ENCODE measurements around the gene SNX30. TPM values are rescaled to one million over a fixed set of nuclear protein-coding genes. Genes with fewer than 3 reads are reported as not detected.

Gene SNX30
- total and polyA plus RNA-seq, 2 donors (not counting 1 experiment from before 2014, with no cell fraction given), result 3.8 to 20.6 TPM

DNA sequence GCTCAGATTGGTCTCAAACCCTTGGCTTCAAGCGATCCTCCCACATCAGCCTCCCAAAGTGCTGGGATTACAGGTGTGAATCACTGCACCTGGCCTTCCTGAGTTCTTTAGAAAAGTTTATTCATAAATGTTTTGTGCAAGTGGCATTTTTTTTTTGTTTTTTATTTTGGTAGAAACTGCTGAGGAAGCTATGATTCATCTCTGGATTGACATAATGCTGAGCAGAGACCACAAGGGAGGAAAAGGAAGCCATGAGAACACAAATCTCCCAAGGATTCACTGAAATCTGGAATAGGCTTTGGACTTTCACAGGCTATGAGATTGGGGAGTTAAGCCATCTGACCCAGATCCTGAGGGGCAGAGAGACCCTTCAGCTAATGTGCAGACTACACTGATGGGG, 143.5 kb downstream of the SNX30 start:
- intact Hi-C loops (cut with micrococcal nuclease), result no loop called here
- no CpG with 5 or more reads among the region's 1 CpG for WGBS (ENCODE audit: insufficient coverage)

DNA sequence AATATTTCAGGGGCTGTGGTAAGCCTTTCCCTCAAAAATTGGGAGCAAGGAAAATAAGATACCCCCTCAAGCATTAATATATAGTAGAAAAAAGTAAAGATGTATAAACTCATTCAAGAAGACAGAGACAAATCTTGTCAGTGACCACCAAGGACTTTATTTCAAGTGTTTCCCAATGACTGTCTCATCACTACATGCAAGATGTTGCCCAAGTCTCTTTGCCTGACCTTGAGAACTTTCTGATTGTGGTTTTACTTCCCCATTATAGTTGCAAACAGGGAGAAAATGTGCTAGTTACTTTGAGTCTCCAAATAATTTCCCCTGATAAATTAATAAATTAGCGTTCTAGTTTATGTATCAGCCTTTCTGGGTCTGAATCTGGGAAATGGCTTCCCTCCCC, 144.1 kb downstream of the SNX30 start:
- H3K4me3 Mint-ChIP-seq, result no peak overlapping the region
- no peaks in the 10 kb centered on the region for H4K20me1 ChIP-seq (ENCODE audit: control insufficient read depth, insufficient read depth, low read length, poor library complexity, severe bottlenecking)
- peaks cover 33% of the 10 kb centered on the region for H3K27me3 Mint-ChIP-seq
- CTCF ChIA-PET, result interaction anchor here (3.1 kb wide), 1 partner anchor 9 kb away, joined by 18 read pairs; no protein-coding TSS in a partner anchor
- ATAC-seq (ENCODE audit: low read depth) (no peak), DNase-seq (no peak)
- peaks cover 0 to 2% (median 0%) of the 10 kb centered on the region in 3 donors for H3K9me3 ChIP-seq (ENCODE audit: control extremely low read depth in 1 of 3, control insufficient read depth in 2 of 3, insufficient read depth in 1 of 3, low read length in 2 of 3)
- H3K4me1 Mint-ChIP-seq, result peaks cover 30% of the 10 kb centered on the region
- peaks cover 25 to 31% of the 10 kb centered on the region in 2 donors for H3K4me1 ChIP-seq (ENCODE audit: control insufficient read depth in 2 of 2, insufficient read depth in 2 of 2, low read length in 2 of 2)
- no peak overlapping the region for H3K4me3 ChIP-seq (ENCODE audit: control extremely low read depth in 1 of 5, extremely low read depth in 1 of 5, insufficient read depth in 1 of 5, low read depth in 2 of 5, low read length in 4 of 5)
- no peak overlapping the region for H3K27ac ChIP-seq (ENCODE audit: low read length in 2 of 2)
- no peak overlapping the region for H3K9ac ChIP-seq (ENCODE audit: low read length)
- no peak overlapping the region for H3K27ac Mint-ChIP-seq
- POLR2A ChIA-PET, result no interaction called here
- intact Hi-C loops (cut with micrococcal nuclease), result no loop called here
- no peaks in the 10 kb centered on the region for H3K36me3 ChIP-seq (replicated peaks in 1 of 2; ENCODE audit: control extremely low read depth in 1 of 2, control insufficient read depth in 1 of 2, extremely low read depth in 1 of 2, insufficient read depth in 2 of 2, low read length in 1 of 2)
- no peaks in the 10 kb centered on the region for H3K9me3 Mint-ChIP-seq (ENCODE audit: insufficient read depth)
- TF ChIP-seq, protein P1, sequence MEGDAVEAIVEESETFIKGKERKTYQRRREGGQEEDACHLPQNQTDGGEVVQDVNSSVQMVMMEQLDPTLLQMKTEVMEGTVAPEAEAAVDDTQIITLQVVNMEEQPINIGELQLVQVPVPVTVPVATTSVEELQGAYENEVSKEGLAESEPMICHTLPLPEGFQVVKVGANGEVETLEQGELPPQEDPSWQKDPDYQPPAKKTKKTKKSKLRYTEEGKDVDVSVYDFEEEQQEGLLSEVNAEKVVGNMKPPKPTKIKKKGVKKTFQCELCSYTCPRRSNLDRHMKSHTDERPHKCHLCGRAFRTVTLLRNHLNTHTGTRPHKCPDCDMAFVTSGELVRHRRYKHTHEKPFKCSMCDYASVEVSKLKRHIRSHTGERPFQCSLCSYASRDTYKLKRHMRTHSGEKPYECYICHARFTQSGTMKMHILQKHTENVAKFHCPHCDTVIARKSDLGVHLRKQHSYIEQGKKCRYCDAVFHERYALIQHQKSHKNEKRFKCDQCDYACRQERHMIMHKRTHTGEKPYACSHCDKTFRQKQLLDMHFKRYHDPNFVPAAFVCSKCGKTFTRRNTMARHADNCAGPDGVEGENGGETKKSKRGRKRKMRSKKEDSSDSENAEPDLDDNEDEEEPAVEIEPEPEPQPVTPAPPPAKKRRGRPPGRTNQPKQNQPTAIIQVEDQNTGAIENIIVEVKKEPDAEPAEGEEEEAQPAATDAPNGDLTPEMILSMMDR (IDR thresholded peaks at IDR 0.05), result no peak
- no peak for TF ChIP-seq EZH2 (IDR thresholded peaks at IDR 0.05; ENCODE audit: borderline replicate concordance, insufficient read depth, low read depth, low read length, poor library complexity, severe bottlenecking)
- no peaks in the 10 kb centered on the region for H3K79me2 ChIP-seq (ENCODE audit: control insufficient read depth, insufficient read depth, low read length)
- no CpG with 5 or more reads among the region's 1 CpG for WGBS (ENCODE audit: insufficient coverage)
- H2AFZ ChIP-seq (ENCODE audit: insufficient read depth, low read depth, low read length, poor library complexity, severe bottlenecking), result no peak overlapping the region
- H3K27me3 ChIP-seq (replicated peaks in 1 of 4; ENCODE audit: control extremely low read depth in 1 of 4, control insufficient read depth in 3 of 4, insufficient read depth in 4 of 4, low read length in 3 of 4), result peaks cover 0 to 31% (median 22%) of the 10 kb centered on the region in 4 experiments
- H3K4me2 ChIP-seq (replicated peaks; ENCODE audit: low read depth, low read length, poor library complexity, severe bottlenecking), result no peak overlapping the region

More for the DNA sequence above, 143.5 kb downstream of the SNX30 start:
- H3K4me1 ChIP-seq (ENCODE audit: control insufficient read depth in 2 of 2, insufficient read depth in 2 of 2, low read length in 2 of 2), result peaks cover 25 to 31% of the 10 kb centered on the region in 2 donors
- Mint-ChIP-seq H3K27ac (no peak overlapping the region), H3K27me3 (peaks cover 40% of the 10 kb centered on the region), H3K4me1 (peaks cover 30% of the 10 kb centered on the region), H3K4me3 (no peak overlapping the region), H3K9me3 (ENCODE audit: insufficient read depth) (no peaks in the 10 kb centered on the region)
- H3K27me3 ChIP-seq (replicated peaks in 1 of 4; ENCODE audit: control extremely low read depth in 1 of 4, control insufficient read depth in 3 of 4, insufficient read depth in 4 of 4, low read length in 3 of 4), result peaks cover 0 to 35% (median 22%) of the 10 kb centered on the region in 4 experiments
- no peaks in the 10 kb centered on the region for H3K36me3 ChIP-seq (replicated peaks in 1 of 2; ENCODE audit: control extremely low read depth in 1 of 2, control insufficient read depth in 1 of 2, extremely low read depth in 1 of 2, insufficient read depth in 2 of 2, low read length in 1 of 2)
- H4K20me1 ChIP-seq (ENCODE audit: control insufficient read depth, insufficient read depth, low read length, poor library complexity, severe bottlenecking), result no peaks in the 10 kb centered on the region
- peaks cover 0 to 3% (median 0%) of the 10 kb centered on the region in 3 donors for H3K9me3 ChIP-seq (ENCODE audit: control extremely low read depth in 1 of 3, control insufficient read depth in 2 of 3, insufficient read depth in 1 of 3, low read length in 2 of 3)
- no peak overlapping the region for H3K4me3 ChIP-seq (ENCODE audit: control extremely low read depth in 1 of 5, extremely low read depth in 1 of 5, insufficient read depth in 1 of 5, low read depth in 2 of 5, low read length in 4 of 5)
- no peak overlapping the region for H3K27ac ChIP-seq (ENCODE audit: low read length in 2 of 2)
- DNase-seq (no peak), ATAC-seq (ENCODE audit: low read depth) (no peak)
- ChIA-PET POLR2A (no interaction called here), CTCF (interaction anchor here (3.1 kb wide), 1 partner anchor 9 kb away, joined by 18 read pairs; no protein-coding TSS in a partner anchor)
- no peak overlapping the region for H2AFZ ChIP-seq (ENCODE audit: insufficient read depth, low read depth, low read length, poor library complexity, severe bottlenecking)
- no peak overlapping the region for H3K9ac ChIP-seq (ENCODE audit: low read length)
- H3K4me2 ChIP-seq (replicated peaks; ENCODE audit: low read depth, low read length, poor library complexity, severe bottlenecking), result no peak overlapping the region
- TF ChIP-seq, protein P1 (IDR thresholded peaks at IDR 0.05), result no peak
- TF ChIP-seq EZH2 (IDR thresholded peaks at IDR 0.05; ENCODE audit: borderline replicate concordance, insufficient read depth, low read depth, low read length, poor library complexity, severe bottlenecking), result no peak
- no peaks in the 10 kb centered on the region for H3K79me2 ChIP-seq (ENCODE audit: control insufficient read depth, insufficient read depth, low read length)

All from B cell (primary cell).